Endothelial cell of umbilical vein (primary cell): ENCODE measurements around the gene RPS2. TPM values are rescaled to one million over a fixed set of nuclear protein-coding genes. Genes with fewer than 3 reads are reported as not detected.

Experiments
- BruUV-seq: library from RNA; stranded (reverse); fragments of 400-500 nt; replicated peaks from 2 replicates; lab custom pipeline; 2021; lab: Mats Ljungman, UMichigan
- CTCF ChIA-PET: fragments of 300-600, 350-600 bp; sonication (Branson Sonifier 250); formaldehyde crosslinking; loops from one replicate; lab custom pipeline; 2021; ENCODE audit warnings: antibody characterized with exemption, inconsistent platforms; lab: Charles Lee
- POLR2A ChIA-PET: fragments of 300-600, 350-600 bp; sonication (Branson Sonifier 250); formaldehyde crosslinking; loops from one replicate; lab custom pipeline; 2021; ENCODE audit warnings: antibody characterized with exemption, inconsistent platforms; lab: Charles Lee
- DNase-seq: peaks from one replicate; pipeline ENCODE4 v3.0.0-alpha.2; 2011; ENCODE audit warnings: low read depth, low spot score
- FAIRE-seq: peaks from 2 replicates; lab custom pipeline; 2011; peaks lifted over from hg19 to GRCh38; lab: Jason Lieb, UNC
- H2AFZ ChIP-seq: 2 replicates; pipeline ENCODE4 v1.6.0; 2012; ENCODE audit warnings: low read depth, low read length, control low read depth, inconsistent platforms
- H3K27ac ChIP-seq: 2 replicates; pipeline ENCODE4 v1.5.1; 2011; ENCODE audit warnings: low read depth, mild to moderate bottlenecking, control low read depth, low read length, moderate library complexity; ENCODE audit not compliant: insufficient read depth
- H3K27me3 ChIP-seq, 2 experiments: 2 replicates each; pipeline versions ENCODE4 v1.6.0 to v1.6.1; 2011; ENCODE audit warnings: low read length in 2 of 2, mixed read lengths in 1 of 2; ENCODE audit not compliant: control insufficient read depth in 2 of 2, insufficient read depth in 2 of 2
- H3K36me3 ChIP-seq, 2 experiments: 2 replicates in 1 of 2; 3 replicates in 1 of 2; pipeline ENCODE4 v1.5.1; 2011; ENCODE audit warnings: low read length in 2 of 2, mild to moderate bottlenecking in 1 of 2, moderate library complexity in 1 of 2; ENCODE audit not compliant: control insufficient read depth in 2 of 2, insufficient read depth in 2 of 2; ENCODE audit errors: extremely low read depth in 1 of 2
- H3K4me1 ChIP-seq: 3 replicates; pipeline ENCODE4 v1.5.1; 2011; ENCODE audit warnings: mild to moderate bottlenecking, low read length; ENCODE audit not compliant: control insufficient read depth, insufficient read depth; ENCODE audit errors: extremely low read depth
- H3K4me2 ChIP-seq: 2 replicates; pipeline ENCODE4 v1.6.1; 2011; ENCODE audit warnings: low read length, control low read depth, mixed read lengths; ENCODE audit not compliant: insufficient read depth
- H3K4me3 ChIP-seq, 3 experiments: fragments of 200-600 bp in 1 of 3; sonication (generic), shearing (Covaris generic) in 1 of 3; replicated peaks in 1 of 3; 2 replicates each; pipeline ENCODE4 v1.5.1; 2011 to 2016; ENCODE audit warnings: control low read depth in 3 of 3, low read length in 3 of 3, mild to moderate bottlenecking in 2 of 3, inconsistent platforms in 1 of 3, low read depth in 1 of 3, moderate library complexity in 1 of 3; ENCODE audit not compliant: insufficient read depth in 1 of 3
- H3K79me2 ChIP-seq: 2 replicates; pipeline ENCODE4 v1.6.0; 2012; ENCODE audit warnings: low read length, inconsistent platforms; ENCODE audit not compliant: control insufficient read depth, insufficient read depth
- H3K9ac ChIP-seq: replicated peaks from 2 replicates; pipeline ENCODE3; 2011; ENCODE audit warnings: low read length, control low read depth; ENCODE audit not compliant: insufficient read depth; ENCODE audit errors: extremely low read depth
- H3K9me1 ChIP-seq: replicated peaks from 3 replicates; pipeline ENCODE4 v1.6.0; 2011; ENCODE audit warnings: mild to moderate bottlenecking, low read length; ENCODE audit not compliant: control insufficient read depth, insufficient read depth; ENCODE audit errors: extremely low read depth
- H3K9me3 ChIP-seq: replicated peaks from 2 replicates; pipeline ENCODE4 v1.5.1; 2012; ENCODE audit warnings: low read length, inconsistent platforms; ENCODE audit not compliant: control insufficient read depth, insufficient read depth
- H4K20me1 ChIP-seq: replicated peaks from 2 replicates; pipeline ENCODE3; 2011; ENCODE audit warnings: mild to moderate bottlenecking, low read length; ENCODE audit not compliant: control insufficient read depth, insufficient read depth; ENCODE audit errors: extremely low read depth
- CTCF ChIP-seq, 2 donors: IDR thresholded peaks; 1 replicate in 1 of 2; 2 replicates in 1 of 2; pipeline ENCODE4 v1.5.1; 2011; ENCODE audit warnings: low read length in 2 of 2, mild to moderate bottlenecking in 2 of 2, moderate library complexity in 2 of 2, control low read depth in 1 of 2, inconsistent platforms in 1 of 2, low read depth in 1 of 2; ENCODE audit not compliant: insufficient read depth in 1 of 2; ENCODE audit errors: extremely low read depth in 1 of 2
- EZH2 ChIP-seq: IDR thresholded peaks from 2 replicates; pipeline ENCODE4 v1.6.1; 2012; ENCODE audit warnings: borderline replicate concordance, low read depth, mild to moderate bottlenecking, moderate library complexity, low read length, inconsistent platforms; ENCODE audit not compliant: severe bottlenecking
- FOS ChIP-seq: IDR thresholded peaks from 2 replicates; pipeline ENCODE4 v1.6.1; 2011; ENCODE audit warnings: mild to moderate bottlenecking, low read length, moderate library complexity, borderline replicate concordance; ENCODE audit not compliant: insufficient read depth
- GATA2 ChIP-seq: IDR thresholded peaks from 2 replicates; pipeline ENCODE4 v1.7.0; 2011; ENCODE audit warnings: low read depth, mild to moderate bottlenecking, moderate library complexity, mixed read lengths, low read length; ENCODE audit not compliant: insufficient read length, insufficient read depth
- JUN ChIP-seq: IDR thresholded peaks from 2 replicates; pipeline ENCODE4 v1.6.1; 2011; ENCODE audit warnings: borderline replicate concordance, low read depth; ENCODE audit not compliant: insufficient read length, insufficient read depth
- MAX ChIP-seq: IDR thresholded peaks from 2 replicates; pipeline ENCODE4 v1.6.1; 2011; ENCODE audit not compliant: insufficient read depth, insufficient read length
- MYC ChIP-seq: IDR thresholded peaks from one replicate; pipeline ENCODE4 v1.6.1; 2011; ENCODE audit warnings: mild to moderate bottlenecking, low read depth, low read length
- POLR2A ChIP-seq: IDR thresholded peaks from 2 replicates; pipeline ENCODE4 v1.6.1; 2012; ENCODE audit warnings: low read depth, mild to moderate bottlenecking, control low read depth, low read length
- dilution Hi-C: fragments of 300-500 bp; cut with MboI; formaldehyde crosslinking; loops from one replicate; pipeline ENCODE4 v1.15.0; 2019; ENCODE audit warnings: low sequenced_read_pairs; ENCODE audit not compliant: extremely low pct_ligation_motif_present
- intact Hi-C: fragments of 100-400 bp; cut with micrococcal nuclease; formaldehyde crosslinking; loops from one replicate; pipeline ENCODE4 v1.10.0; 2022
- polyA plus RNA-seq, 4 experiments: library from polyadenylated mRNA; depleted of rRNA in 3 of 4; stranded (reverse) in 3 of 4; unstranded in 1 of 4; fragments of >200 nt; gene quantifications; 2 replicates each; pipeline versions ENCODE4 v1.2.1 to v1.2.3, GENCODE V29; 2011 to 2012; ENCODE audit warnings: missing spikeins in 1 of 4
- total RNA-seq: library from RNA; stranded (reverse); gene quantifications from 2 replicates; pipeline ENCODE4 v1.2.3, GENCODE V29; 2021

The RPS2 gene
- total and polyA plus RNA-seq, 2 donors (not counting 3 experiments of a cell fraction or from before 2014, with no cell fraction given), result 2,793 to 9,021 TPM

GRCh38 chr16:2003231-2003826 lies 38.7 kb upstream of the RPS2 start:
- peaks cover 57% of the 10 kb centered on the region for H3K79me2 ChIP-seq
- no peak overlapping the region for H2AFZ ChIP-seq
- intact Hi-C loops (no loop called here), dilution Hi-C loops (no loop called here)
- H3K9me1 ChIP-seq, result no peaks in the 10 kb centered on the region
- no peak for FAIRE-seq
- no peak for DNase-seq
- no peak overlapping the region for H3K9ac ChIP-seq
- BruUV-seq, result no TSS peak
- no peaks in the 10 kb centered on the region for H4K20me1 ChIP-seq
- no peak overlapping the region for H3K4me3 ChIP-seq
- no peaks in the 10 kb centered on the region for H3K27me3 ChIP-seq
- no peak overlapping the region for H3K4me2 ChIP-seq
- H3K9me3 ChIP-seq, result no peaks in the 10 kb centered on the region
- ChIA-PET CTCF (interaction anchor here (0.7 to 4.0 kb wide), 17 partner anchors 11 to 248 kb away, joined by 3 to 85 read pairs (median 5); partner anchors contain the start of genes ECI1, GFER, NTHL1 and TRAF7), POLR2A (interaction anchor here (1.9 kb wide), 1 partner anchor 152 kb away, joined by 21 read pairs; the partner anchor contains the start of gene TRAF7)
- no peak overlapping the region for H3K27ac ChIP-seq
- peaks cover 38% of the 10 kb centered on the region for H3K4me1 ChIP-seq
- TF ChIP-seq POLR2A, result no peak
- no peak for TF ChIP-seq GATA2
- no peak for TF ChIP-seq JUN
- peaks cover 0 to 45% of the 10 kb centered on the region in 2 experiments for H3K36me3 ChIP-seq

GRCh38 chr16:2002406-2003230 lies 38.0 kb upstream of the RPS2 start:
- H3K79me2 ChIP-seq, result peaks cover 50% of the 10 kb centered on the region
- H3K4me2 ChIP-seq, result no peak overlapping the region
- no TSS peak for BruUV-seq
- H3K9me1 ChIP-seq, result no peaks in the 10 kb centered on the region
- no peak overlapping the region for H3K4me3 ChIP-seq
- peaks cover 0 to 50% of the 10 kb centered on the region in 2 experiments for H3K36me3 ChIP-seq
- no peaks in the 10 kb centered on the region for H3K9me3 ChIP-seq
- DNase-seq (no peak), FAIRE-seq (no peak)
- H2AFZ ChIP-seq, result no peak overlapping the region
- H3K4me1 ChIP-seq, result peaks cover 31% of the 10 kb centered on the region
- intact Hi-C loops (no loop called here), dilution Hi-C loops (no loop called here)
- CTCF ChIA-PET, result interaction anchor here (0.6 to 4.0 kb wide), 7 partner anchors 10 to 153 kb away, joined by 3 to 85 read pairs (median 9); partner anchors contain the start of genes GFER and TRAF7
- no peaks in the 10 kb centered on the region for H4K20me1 ChIP-seq
- H3K27ac ChIP-seq, result no peak overlapping the region
- H3K9ac ChIP-seq, result no peak overlapping the region
- POLR2A ChIA-PET, result interaction anchor here (1.9 kb wide), 1 partner anchor 152 kb away, joined by 21 read pairs; the partner anchor contains the start of gene TRAF7
- TF ChIP-seq CTCF (IDR thresholded peaks at IDR 0.05; ENCODE audit: extremely low read depth in 1 of 2, insufficient read depth in 1 of 2, low read depth in 1 of 2, low read length in 2 of 2) (no peak), GATA2 (no peak), FOS (no peak), POLR2A (no peak), MYC (no peak), MAX (no peak), EZH2 (no peak)
- H3K27me3 ChIP-seq, result no peaks in the 10 kb centered on the region
